ENCODE data around the gene PDK3.

The PDK3 gene

DNA sequence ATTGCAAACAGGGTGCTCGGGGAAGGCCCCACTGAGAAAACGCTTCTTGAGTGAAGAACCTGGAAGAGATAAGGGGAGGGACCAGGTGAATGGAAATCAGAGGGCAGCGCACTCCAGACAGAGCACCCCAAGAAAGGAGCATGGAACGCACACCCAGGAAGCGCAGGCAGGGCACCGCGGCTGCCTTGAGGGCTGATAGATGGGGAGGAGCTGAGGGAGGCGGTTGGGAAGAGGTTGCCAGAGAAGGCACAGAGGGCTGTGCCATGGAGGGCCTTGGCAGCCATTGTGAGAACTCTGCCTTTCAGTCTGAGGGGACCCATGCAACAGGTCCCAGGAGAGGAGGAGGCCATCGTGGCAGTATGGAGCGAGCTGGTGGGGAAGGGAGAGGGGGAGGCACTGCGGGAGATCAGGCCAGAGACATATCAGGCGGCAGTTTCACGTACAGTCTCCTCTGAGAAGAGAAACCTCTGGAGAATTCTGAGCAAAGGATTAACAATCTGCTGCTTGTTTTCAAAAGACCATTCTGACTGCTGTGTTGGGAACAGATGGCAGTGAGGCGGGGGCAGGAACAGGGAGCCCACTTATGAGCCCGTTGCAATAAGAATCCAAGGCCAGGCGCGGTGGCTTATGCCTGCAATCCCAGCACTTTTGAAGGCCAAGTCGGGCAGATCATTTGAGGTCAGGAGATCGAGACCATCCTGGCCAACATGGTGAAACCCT is 98.4 kb downstream of the PDK3 start:
- no peak for DNase-seq

DNA sequence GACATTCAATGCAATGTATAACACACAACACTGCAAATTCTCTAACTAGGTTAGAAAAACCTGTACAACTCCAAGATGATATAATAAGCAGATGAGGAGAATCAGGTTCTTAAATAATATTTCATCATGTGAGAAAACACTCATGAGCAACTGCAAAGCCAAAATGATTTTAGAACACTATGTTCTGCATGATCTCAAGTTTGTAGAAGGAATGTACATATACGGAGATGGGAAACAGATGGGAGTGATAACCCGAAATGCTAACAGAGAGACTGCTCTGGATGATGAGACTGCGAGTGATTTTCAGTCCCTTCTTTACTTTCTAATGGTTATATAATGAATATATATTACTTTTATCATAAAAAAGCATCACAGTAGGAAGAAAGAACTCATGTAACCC is 101.2 kb downstream of the PDK3 start:
- peak; percentile 24 for DNase-seq

DNA sequence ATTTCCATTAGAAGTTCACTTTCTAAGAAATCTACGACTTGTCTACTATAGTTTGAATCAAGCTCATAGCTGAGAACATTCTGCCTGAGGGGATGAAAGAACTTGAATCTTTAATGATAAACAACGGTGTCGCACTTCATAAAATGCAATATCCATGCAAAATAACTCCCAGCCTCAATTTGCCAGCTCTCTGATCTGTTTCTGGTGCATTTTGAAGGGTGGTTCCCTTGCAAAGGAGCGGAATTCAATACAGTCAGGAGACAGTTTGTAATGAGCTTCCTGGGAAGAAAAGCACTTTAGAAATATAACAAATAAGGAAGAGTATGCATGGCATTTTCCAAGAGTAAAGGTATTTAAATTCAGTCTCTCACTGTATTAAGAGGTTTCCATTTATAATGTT is 102.1 kb downstream of the PDK3 start:
- peak; percentile 21 for DNase-seq

DNA sequence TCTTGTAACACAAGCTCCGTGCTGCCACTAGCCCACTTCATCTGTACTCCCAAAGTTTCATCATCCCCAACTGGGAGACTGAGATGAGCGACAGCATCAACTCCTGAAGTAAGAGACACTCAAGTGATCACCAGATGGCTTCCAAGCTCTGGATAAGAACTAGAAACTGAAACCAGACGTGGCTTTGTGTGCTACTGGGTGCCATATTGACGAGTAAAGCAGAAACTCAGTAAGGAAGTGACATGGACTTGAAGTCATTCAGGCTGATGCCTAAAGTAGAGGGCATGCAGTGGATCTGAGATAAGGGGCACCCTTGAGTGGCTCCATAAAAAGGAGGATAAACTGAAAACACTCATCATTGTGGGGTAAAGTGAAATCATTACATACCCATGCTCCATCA is 109.7 kb downstream of the PDK3 start:
- no peak for DNase-seq

DNA sequence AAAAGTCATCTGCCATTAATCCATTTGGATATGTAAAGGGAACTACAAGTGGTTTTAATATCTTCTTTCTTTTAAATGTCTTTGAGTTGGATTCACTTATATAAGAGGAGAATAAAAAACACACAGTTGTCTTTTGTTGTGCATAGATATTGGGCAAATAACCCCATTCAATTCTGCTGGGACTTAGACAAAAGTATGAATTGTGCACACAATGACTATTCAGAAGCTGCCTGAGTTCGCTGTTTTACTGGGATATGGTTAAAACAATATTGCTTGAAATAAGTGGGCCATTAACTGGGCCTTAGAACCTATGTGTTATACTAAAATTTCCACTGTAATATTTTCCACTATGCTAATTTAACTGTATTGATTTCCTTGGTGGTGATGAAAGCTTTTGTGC is 110.4 kb downstream of the PDK3 start:
- no peak for DNase-seq

DNA sequence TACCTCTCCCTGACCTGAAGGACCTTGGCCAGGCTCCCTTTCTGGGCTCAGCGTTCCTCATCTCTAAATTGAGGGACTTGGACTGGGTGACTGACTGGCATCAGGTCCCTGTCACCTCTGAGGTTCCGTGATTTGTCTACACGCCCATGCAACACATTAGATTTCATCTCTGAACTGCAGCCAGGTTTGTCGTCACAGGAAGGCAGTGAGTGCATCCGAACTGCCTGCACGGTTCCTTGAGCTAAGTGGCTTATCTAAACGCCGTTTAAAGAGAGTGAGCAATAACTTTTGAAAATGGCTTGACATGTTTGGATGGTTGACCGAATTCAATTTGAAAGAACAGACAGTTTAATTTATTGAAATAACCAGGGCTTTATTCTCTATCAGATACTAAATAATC is 112.0 kb downstream of the PDK3 start:
- DNase-seq, result peak; percentile 31

All from eye (tissue), 1 donor.